Erythroblast (primary cell): ENCODE data around the gene PLXNA2.

Experiments used
- DNase-seq, 2 experiments: peaks; one replicate each; lab custom pipeline; 2025; lab: John Stamatoyannopoulos, UW
- GATA1 ChIP-seq: IDR thresholded peaks from 2 replicates; pipeline ENCODE4 v1.6.1; 2011; ENCODE audit warnings: low read depth, mild to moderate bottlenecking, control low read depth, low read length, moderate library complexity
- POLR2A ChIP-seq: IDR thresholded peaks from 2 replicates; pipeline ENCODE4 v1.6.1; 2011; ENCODE audit warnings: mild to moderate bottlenecking, low read length

PLXNA2 gene

DNA sequence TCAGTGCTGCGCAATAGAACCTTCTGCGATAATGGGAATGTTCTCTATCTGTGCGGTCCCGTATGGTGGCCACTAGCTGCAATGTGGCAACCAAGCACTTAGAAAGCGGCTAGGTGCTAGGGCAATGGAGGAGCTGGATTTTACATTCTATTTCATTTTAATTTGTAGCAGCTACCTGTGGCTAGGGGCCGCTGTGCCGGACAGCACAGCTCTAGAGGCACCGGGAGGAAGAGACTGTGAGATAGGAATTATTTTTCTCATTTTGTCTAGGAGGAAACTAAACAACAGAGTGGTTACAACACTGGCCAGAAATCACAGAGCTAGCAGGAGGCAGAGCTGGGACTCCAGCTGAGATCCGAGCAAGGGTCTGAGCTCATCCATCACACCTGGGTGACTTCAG is 202.7 kb downstream of the PLXNA2 start:
- TF ChIP-seq GATA1 (no peak), POLR2A (no peak)
- DNase-seq: no peak

DNA sequence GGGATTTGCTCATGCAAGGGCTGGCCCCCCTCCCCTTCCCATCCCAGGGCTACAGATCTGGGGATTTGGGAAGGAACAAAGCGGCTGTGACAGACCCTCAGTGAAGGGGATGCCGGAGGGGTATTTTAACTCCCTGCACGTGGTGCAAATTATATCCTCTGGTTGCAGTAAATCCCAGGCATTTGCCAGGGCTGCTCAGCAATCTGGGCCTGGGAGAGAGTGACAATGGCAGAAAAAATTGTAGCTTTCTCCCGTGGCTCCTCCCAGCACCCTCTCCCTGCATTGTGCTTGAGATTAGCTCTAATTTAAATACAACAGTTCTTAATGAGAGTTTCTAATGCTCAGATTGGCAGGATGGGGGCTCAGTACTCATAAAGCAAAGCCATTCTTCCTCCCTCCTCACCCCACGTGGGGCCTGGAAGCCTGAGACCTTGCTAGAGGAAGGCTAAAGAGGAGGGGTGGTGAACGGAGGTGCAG is 203.3 kb downstream of the PLXNA2 start:
- TF ChIP-seq GATA1 (no peak), POLR2A (no peak)

DNA sequence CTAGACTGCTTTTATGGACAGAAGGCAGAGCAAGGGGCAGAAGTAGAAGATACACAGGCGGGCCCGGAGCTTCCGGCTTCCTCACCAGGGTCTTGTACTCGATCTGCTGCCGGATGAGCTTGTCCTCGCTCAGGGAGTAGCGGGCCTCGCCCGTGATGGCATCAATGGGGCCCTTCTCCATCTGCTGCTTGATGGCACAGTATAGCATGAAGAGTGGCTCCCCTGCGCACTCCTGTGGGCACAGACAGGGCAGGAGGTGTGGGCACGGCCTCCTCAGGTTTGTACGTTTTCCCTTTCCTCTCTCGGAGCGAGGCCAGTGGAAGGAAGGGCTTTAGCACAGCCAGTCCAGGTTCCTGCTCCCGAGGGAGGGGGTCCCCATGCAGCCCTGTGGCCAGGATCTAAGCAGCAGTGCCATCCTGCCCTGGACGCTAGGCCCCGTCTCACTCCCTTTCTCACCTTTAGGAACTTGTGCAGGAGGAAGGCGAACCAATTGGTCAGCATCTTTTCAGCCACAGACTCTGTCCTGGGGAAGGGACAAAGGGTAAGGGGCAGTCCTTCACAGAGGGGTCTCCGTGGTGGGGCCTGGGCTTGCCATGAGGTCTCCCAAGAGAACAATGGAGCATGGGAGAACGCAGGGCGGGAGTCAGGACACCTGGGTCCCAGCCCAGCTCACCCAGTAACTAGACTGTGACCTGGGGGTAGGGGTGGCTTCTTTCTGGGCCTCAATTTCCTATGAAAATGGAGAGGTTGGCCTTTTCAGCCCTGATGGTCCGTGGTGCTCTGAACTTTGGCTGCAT is 204.4 kb downstream of the PLXNA2 start:
- no peak for DNase-seq

More for the DNA sequence above, 203.3 kb downstream of the PLXNA2 start:
- no peak for DNase-seq

DNA sequence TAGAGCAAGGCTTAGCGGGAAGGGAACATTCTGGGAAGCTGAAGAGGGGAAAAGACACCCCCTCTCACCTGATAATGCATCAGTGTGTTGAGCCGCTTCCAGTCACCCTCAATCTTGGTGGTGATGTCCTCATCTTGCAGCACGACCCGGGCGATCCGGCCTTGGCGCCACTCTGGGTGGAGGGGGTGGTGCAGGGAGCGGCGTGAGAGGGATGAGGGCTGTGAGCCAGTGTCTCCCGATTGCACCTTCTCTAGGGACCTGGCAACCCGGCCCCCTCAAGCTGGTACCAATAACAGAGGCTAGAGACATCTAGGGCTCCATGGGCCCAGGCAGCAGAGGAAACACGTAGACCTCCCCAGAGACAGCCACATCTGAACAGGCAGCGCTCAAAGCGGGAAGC is 205.9 kb downstream of the PLXNA2 start:
- DNase-seq: no peak
- TF ChIP-seq POLR2A: no peak
- TF ChIP-seq GATA1: no peak

More for the DNA sequence above, 204.4 kb downstream of the PLXNA2 start:
- TF ChIP-seq POLR2A (no peak), GATA1 (no peak)

DNA sequence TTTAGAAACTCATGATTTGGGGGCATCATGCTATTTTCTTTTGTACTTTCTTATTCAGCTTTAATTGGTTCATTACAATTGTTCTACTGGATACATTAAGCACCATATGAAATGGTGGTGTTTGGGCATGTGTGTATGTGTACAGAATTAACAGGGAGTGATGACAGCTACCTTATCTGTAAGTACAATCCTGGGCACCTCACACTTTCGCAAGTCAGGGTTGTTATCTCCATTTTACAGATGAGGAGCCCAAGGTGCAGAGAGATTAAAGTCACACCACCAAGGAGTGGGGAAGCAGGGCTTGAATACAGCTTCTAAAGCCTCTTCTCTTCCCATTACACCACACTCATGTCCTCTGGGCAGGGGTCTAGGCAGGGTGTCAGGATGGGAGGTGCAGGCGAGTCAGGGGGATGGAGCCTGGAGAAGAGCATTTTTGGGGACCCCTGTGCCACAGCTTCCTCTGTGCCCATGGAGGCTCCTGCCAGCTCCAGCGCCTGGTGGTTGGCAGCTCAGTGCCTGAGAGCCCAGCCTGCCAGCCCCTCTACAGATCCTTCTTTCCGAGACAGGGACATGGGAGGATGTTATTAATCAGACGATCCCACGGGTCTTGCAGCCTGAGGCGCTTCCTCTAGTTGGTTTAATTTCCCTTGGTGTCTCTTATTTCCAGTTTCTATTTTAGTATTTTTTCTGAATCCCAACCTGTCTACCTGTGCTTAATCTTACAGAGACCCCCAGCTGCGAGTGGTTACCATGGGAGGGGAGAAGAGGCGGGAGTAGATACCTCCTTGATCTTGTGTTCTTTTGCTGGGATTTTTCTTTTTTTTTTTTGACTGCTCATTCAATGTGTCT is 207.0 kb downstream of the PLXNA2 start:
- no peak for TF ChIP-seq GATA1
- no peak for TF ChIP-seq POLR2A
- DNase-seq: peak; percentile 71 to 84

DNA sequence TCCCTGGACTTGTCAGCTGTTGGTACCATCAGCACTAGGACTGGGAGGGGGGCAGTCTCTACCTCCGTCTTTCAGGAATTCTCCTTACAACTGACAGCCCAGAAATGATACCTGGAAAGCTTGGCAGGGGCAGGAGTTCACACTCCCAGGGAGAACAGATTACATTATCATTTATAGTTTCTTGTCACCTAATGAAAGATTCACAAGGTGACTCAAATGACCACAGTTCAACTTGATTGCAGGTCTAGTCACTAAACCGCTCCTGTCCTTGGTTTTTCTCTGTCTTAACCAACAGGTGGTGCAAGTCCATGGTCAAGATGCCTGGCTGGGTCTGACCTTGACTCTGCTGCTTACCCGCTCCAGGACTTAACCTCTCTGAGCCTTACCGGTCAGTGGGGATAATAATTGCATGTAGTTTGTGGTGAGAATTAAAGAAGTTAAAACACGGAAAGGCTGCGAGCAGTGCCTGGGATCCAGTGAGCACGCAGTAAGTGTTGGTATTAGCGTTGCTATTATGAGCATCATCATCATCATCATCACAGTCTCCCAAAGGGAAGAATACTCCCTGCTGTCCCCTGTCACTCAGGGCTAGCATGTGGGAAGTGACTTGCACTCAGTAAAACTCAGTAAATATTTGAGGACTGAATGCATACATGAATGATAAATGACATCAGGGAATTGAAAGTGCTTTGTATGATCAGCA is 207.9 kb downstream of the PLXNA2 start:
- TF ChIP-seq GATA1: no peak
- no peak for TF ChIP-seq POLR2A
- DNase-seq: peak; percentile 31 to 49

DNA sequence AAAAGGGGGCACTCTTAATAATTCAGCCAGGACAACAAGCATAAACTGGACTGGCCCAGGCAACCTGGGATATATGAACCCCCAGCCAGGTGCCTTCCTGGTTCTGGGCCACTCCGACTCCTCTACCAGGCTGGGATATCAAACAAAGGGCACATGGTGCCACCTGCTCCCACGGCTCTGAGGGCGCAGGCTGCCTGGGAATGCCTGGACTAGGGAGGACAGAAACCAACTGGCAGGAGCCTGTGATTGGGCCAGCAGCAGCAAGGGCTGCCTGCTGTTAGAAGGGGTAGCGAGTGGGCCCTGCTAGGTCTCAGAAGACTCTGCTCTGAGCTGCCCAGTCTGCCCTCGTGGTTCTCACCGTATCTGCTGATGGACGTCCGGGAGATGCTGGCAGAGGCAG is 210.0 kb downstream of the PLXNA2 start:
- TF ChIP-seq GATA1 (no peak), POLR2A (no peak)
- DNase-seq: no peak

DNA sequence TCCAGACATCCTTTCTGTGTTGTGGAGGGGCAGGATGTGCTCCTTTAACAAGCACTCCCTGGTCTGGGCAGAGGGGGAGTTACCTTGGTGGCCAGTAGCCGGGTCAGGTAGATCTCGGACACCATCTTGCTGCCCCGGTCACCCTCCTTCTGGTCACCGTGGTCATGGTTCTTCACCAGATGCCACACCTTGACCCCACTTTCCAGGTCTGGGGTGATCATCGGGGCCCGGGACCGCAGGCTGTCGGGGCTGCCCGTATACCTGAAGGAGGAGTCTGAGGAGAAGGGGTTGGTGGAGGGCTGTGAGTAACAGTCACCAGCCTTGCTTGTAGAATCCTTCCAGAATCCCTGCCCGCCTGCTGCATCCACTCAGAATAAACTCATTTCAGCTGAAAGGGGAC is 210.9 kb downstream of the PLXNA2 start:
- TF ChIP-seq GATA1 (no peak), POLR2A (no peak)
- DNase-seq: no peak

DNA sequence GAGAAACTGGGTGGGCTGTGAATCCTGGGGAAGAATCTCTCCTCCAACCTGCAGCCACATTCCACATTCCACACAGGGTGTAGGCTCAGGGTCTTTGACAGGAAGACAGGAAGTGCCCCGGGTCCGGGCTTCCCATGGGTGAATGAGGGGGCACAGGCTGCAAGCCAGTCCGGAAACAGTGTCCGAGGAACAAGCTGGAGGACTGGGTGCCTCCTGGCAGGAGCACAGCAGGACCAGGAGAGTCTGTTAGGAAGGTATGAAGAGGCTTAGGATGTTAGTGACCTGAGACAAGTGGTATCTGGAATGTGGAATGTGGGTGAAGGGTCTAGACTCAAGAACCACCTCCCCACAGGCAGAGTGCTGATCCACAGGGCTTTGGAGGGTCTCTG is 212.3 kb downstream of the PLXNA2 start:
- no peak for DNase-seq
- TF ChIP-seq POLR2A (no peak), GATA1 (no peak)

DNA sequence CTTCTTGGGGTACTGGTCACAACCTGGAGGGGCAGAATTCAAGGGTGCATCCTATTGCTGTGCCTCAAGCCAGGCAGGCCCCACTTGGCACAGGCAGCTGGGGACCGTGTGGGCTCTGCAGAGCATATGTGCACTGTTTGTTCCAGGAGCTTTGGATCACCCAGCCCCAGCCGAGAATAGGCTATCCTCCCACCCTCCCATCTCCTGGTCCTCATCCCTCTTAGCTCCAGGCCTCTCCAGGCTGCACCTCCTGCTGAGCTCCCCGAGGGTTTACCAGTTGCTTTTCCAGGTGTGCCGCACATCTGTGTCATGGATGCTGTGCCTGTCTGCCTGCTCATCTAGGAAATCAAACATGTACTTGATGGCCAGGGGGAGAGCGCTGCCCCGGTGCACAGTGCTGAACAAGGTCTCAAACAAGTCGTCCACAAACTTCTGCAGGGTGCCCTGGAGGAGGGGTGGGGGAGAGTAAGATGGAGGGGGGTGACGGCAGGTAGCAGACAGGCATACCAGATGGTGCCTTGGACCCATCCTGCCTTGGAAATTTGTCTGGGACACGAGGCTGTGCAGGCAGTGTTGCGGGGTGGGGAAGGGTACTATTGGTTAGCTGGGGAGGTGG is 212.8 kb downstream of the PLXNA2 start:
- no peak for TF ChIP-seq GATA1
- no peak for TF ChIP-seq POLR2A
- no peak for DNase-seq

DNA sequence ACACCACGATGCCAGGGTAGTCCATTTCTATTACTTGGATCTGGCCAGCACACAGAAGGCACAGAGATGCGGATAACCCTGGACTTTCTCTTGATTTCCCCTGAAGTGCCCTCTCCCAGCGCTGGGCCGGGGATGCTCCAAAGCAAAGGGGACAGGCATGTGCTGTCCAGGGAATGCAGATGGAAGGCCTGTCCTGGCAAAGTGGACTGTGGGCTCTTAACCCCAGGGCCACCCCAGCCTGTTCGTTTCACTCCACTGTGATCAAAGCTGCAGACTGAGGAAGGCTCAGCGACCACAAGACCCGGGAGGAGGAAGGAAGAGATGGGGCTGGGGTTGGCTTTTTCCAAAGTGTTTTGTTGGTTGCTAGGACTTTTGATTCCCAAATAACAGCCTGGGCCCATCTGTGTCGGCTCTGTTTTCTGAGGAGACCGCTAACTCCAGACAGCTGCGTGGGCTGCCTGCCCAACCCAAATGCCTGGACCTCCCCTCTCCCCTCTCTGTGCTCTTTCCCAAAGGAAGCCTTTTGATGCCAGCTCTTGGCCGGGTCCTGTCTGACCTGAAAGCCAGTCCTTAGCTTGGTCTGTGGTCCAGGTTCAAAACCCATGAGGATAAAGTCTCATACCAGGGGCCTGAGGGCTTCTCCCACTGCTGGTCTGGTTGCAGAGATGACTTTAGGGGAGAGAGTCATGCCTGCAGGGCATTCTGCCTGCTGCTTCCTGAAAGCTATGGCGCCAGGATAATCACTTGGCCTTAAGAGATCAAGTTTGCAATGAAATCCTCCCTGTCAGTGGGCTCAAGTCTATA is 213.7 kb downstream of the PLXNA2 start:
- TF ChIP-seq GATA1 (no peak), POLR2A (no peak)

More for the DNA sequence above, 213.7 kb downstream of the PLXNA2 start:
- DNase-seq: no peak
